Measurements from ENCODE around the gene CDK5RAP3. TPM values are rescaled to one million over a fixed set of nuclear protein-coding genes. Genes with fewer than 3 reads are reported as not detected.
A peak's percentile ranks its signal among the peaks of the same experiment; 100 is the strongest.

Gene CDK5RAP3
- total and polyA plus RNA-seq, 2 of the 13 experiments (the other 11 are each of a cell fraction or from before 2014, with no cell fraction given): 128 to 154 TPM

- TF ChIP-seq ZMAT5 (CRISPR knock-in tag; IDR thresholded peaks at IDR 0.05; ENCODE audit: borderline replicate concordance, low read depth) (no peak), ZNF746 (CRISPR knock-in tag; IDR thresholded peaks at IDR 0.05) (peak; percentile 40; the same call in 1 of the 2 replicates), FIP1L1 (IDR thresholded peaks at IDR 0.05; ENCODE audit: borderline replicate concordance, insufficient read depth, low read depth, low read length) (0 out of 2 replicates have a peak, but pooled peaks have one; percentile 36), ATF3 (CRISPR knock-in tag; IDR thresholded peaks at IDR 0.05) (no peak; the same call in 1 of the 2 replicates), SKIL (CRISPR knock-in tag; IDR thresholded peaks at IDR 0.05; ENCODE audit: borderline replicate concordance) (peak; percentile 72; the same call in 1 of the 2 replicates), TGIF2 (CRISPR knock-in tag; IDR thresholded peaks at IDR 0.05) (peak; percentile 23; the same call in 1 of the 2 replicates), SIN3A (IDR thresholded peaks at IDR 0.05; ENCODE audit: borderline replicate concordance, low read depth, low read length) (peak; percentile 92), JUND (CRISPR knock-in tag; IDR thresholded peaks at IDR 0.05) (peak; percentile 75; the same call in 1 of the 2 replicates), CC2D1A (CRISPR knock-in tag; IDR thresholded peaks at IDR 0.05) (peak; percentile 94), POLR2G (IDR thresholded peaks at IDR 0.05; ENCODE audit: low read depth, low read length) (peak; percentile 96), ZNF136 (CRISPR knock-in tag; IDR thresholded peaks at IDR 0.05; ENCODE audit: low read depth) (peak; percentile 35), ZNF441 (CRISPR knock-in tag; IDR thresholded peaks at IDR 0.05; ENCODE audit: borderline replicate concordance) (peak; percentile 60; the same call in 1 of the 2 replicates), TBX2 (CRISPR knock-in tag; IDR thresholded peaks at IDR 0.05; ENCODE audit: borderline replicate concordance) (peak; percentile 96), THAP8 (CRISPR knock-in tag; IDR thresholded peaks at IDR 0.05; ENCODE audit: borderline replicate concordance) (peak; percentile 98), JDP2 (CRISPR knock-in tag; IDR thresholded peaks at IDR 0.05; ENCODE audit: borderline replicate concordance) (peak; percentile 48; the same call in 1 of the 2 replicates), CBX5 (CRISPR knock-in tag; IDR thresholded peaks at IDR 0.05; ENCODE audit: borderline replicate concordance) (peak; percentile 45; the same call in 1 of the 2 replicates), GTF3A (CRISPR knock-in tag; conservative IDR thresholded peaks at IDR 0.05) (no peak; the same call in 1 of the 2 replicates), ZNF709 (CRISPR knock-in tag; IDR thresholded peaks at IDR 0.05) (peak; percentile 99), KLF6 (CRISPR knock-in tag; IDR thresholded peaks at IDR 0.05) (peak; percentile 79), REST (IDR thresholded peaks at IDR 0.05; ENCODE audit: borderline replicate concordance in 1 of 2, low read depth in 1 of 2, low read length in 2 of 2) (peak in 1 of 2 experiments; percentile 32; a peak in 1 of 4 replicates), ZNF446 (CRISPR knock-in tag; IDR thresholded peaks at IDR 0.05) (peak; percentile 99)
Observed at GRCh38 chr17:47970725-47971499, at the start of gene CDK5RAP3 (continued).
